ENCODE measurements around the gene FOXJ3. TPM values are rescaled to one million over a fixed set of nuclear protein-coding genes. Genes with fewer than 3 reads are reported as not detected.

Gene FOXJ3
- total and polyA plus RNA-seq, 2 donors (not counting 1 experiment from before 2014, with no cell fraction given), result 15.4 to 76.4 TPM

DNA sequence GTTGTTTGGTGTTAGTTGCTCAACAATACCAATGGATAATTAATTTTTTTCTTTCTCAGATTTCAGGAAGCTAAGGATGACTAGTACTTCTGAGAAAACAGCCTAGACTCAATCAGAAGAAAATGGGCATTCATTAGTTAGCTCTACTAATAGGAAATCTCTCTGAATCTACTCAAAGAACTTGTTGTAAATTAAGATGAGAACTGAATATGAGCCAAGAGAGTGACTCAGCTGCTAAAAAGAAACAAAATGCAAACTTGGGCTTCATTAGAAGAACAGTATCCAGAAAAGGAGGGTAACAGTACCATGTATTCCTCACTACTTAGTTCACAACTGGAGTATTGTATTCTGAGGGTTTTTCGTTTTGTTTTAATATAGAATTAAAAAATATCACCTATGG lies 12.5 kb downstream of the FOXJ3 start:
- CTCF ChIA-PET, result no interaction called here
- DNase-seq (no peak), ATAC-seq (ENCODE audit: low read depth) (no peak)
- no peaks in the 10 kb centered on the region for H3K9me3 ChIP-seq (ENCODE audit: control extremely low read depth in 1 of 3, control insufficient read depth in 2 of 3, insufficient read depth in 1 of 3, low read length in 2 of 3)
- no peaks in the 10 kb centered on the region for H3K27me3 ChIP-seq (replicated peaks in 1 of 4; ENCODE audit: control extremely low read depth in 1 of 4, control insufficient read depth in 3 of 4, insufficient read depth in 4 of 4, low read length in 3 of 4)
- intact Hi-C loops (cut with micrococcal nuclease), result no loop called here
- Mint-ChIP-seq H3K4me1 (peaks cover 70% of the 10 kb centered on the region), H3K27me3 (no peaks in the 10 kb centered on the region), H3K27ac (no peak overlapping the region), H3K4me3 (no peak overlapping the region), H3K9me3 (ENCODE audit: insufficient read depth) (no peaks in the 10 kb centered on the region)
- peaks cover 92% of the 10 kb centered on the region for H3K79me2 ChIP-seq (ENCODE audit: control insufficient read depth, insufficient read depth, low read length)
- POLR2A ChIA-PET, result no interaction called here
- no peak overlapping the region for H3K27ac ChIP-seq (ENCODE audit: low read length in 2 of 2)
- TF ChIP-seq, protein P1, sequence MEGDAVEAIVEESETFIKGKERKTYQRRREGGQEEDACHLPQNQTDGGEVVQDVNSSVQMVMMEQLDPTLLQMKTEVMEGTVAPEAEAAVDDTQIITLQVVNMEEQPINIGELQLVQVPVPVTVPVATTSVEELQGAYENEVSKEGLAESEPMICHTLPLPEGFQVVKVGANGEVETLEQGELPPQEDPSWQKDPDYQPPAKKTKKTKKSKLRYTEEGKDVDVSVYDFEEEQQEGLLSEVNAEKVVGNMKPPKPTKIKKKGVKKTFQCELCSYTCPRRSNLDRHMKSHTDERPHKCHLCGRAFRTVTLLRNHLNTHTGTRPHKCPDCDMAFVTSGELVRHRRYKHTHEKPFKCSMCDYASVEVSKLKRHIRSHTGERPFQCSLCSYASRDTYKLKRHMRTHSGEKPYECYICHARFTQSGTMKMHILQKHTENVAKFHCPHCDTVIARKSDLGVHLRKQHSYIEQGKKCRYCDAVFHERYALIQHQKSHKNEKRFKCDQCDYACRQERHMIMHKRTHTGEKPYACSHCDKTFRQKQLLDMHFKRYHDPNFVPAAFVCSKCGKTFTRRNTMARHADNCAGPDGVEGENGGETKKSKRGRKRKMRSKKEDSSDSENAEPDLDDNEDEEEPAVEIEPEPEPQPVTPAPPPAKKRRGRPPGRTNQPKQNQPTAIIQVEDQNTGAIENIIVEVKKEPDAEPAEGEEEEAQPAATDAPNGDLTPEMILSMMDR (IDR thresholded peaks at IDR 0.05), result no peak
- no peak for TF ChIP-seq EZH2 (IDR thresholded peaks at IDR 0.05; ENCODE audit: borderline replicate concordance, insufficient read depth, low read depth, low read length, poor library complexity, severe bottlenecking)
- peaks cover 56% of the 10 kb centered on the region for H4K20me1 ChIP-seq (ENCODE audit: control insufficient read depth, insufficient read depth, low read length, poor library complexity, severe bottlenecking)
- H2AFZ ChIP-seq (ENCODE audit: insufficient read depth, low read depth, low read length, poor library complexity, severe bottlenecking), result no peak overlapping the region
- H3K36me3 ChIP-seq (replicated peaks in 1 of 2; ENCODE audit: control extremely low read depth in 1 of 2, control insufficient read depth in 1 of 2, extremely low read depth in 1 of 2, insufficient read depth in 2 of 2, low read length in 1 of 2), result no peaks in the 10 kb centered on the region
- no peak overlapping the region for H3K4me3 ChIP-seq (ENCODE audit: control extremely low read depth in 1 of 5, extremely low read depth in 1 of 5, insufficient read depth in 1 of 5, low read depth in 2 of 5, low read length in 4 of 5)
- no peak overlapping the region for H3K4me2 ChIP-seq (replicated peaks; ENCODE audit: low read depth, low read length, poor library complexity, severe bottlenecking)
- no CpG with 5 or more reads among the region's 1 CpG for WGBS (ENCODE audit: insufficient coverage)
- H3K4me1 ChIP-seq (ENCODE audit: control insufficient read depth in 2 of 2, insufficient read depth in 2 of 2, low read length in 2 of 2), result peaks cover 14 to 18% of the 10 kb centered on the region in 2 donors
- no peak overlapping the region for H3K9ac ChIP-seq (ENCODE audit: low read length)

GRCh38 chr1:42321731-42322130 lies 13.3 kb downstream of the FOXJ3 start:
- H3K4me3 Mint-ChIP-seq, result no peak overlapping the region
- H3K4me1 Mint-ChIP-seq, result peaks cover 69% of the 10 kb centered on the region
- Histone ChIP-seq H3K4me1 (ENCODE audit: control insufficient read depth in 2 of 2, insufficient read depth in 2 of 2, low read length in 2 of 2) (peaks cover 14 to 18% of the 10 kb centered on the region in 2 donors), H2AFZ (ENCODE audit: insufficient read depth, low read depth, low read length, poor library complexity, severe bottlenecking) (no peak overlapping the region), H3K27me3 (replicated peaks in 1 of 4; ENCODE audit: control extremely low read depth in 1 of 4, control insufficient read depth in 3 of 4, insufficient read depth in 4 of 4, low read length in 3 of 4) (no peaks in the 10 kb centered on the region), H3K9ac (ENCODE audit: low read length) (no peak overlapping the region), H3K4me3 (ENCODE audit: control extremely low read depth in 1 of 5, extremely low read depth in 1 of 5, insufficient read depth in 1 of 5, low read depth in 2 of 5, low read length in 4 of 5) (no peak overlapping the region), H3K36me3 (replicated peaks in 1 of 2; ENCODE audit: control extremely low read depth in 1 of 2, control insufficient read depth in 1 of 2, extremely low read depth in 1 of 2, insufficient read depth in 2 of 2, low read length in 1 of 2) (no peaks in the 10 kb centered on the region), H3K79me2 (ENCODE audit: control insufficient read depth, insufficient read depth, low read length) (peaks cover 92% of the 10 kb centered on the region), H3K9me3 (ENCODE audit: control extremely low read depth in 1 of 3, control insufficient read depth in 2 of 3, insufficient read depth in 1 of 3, low read length in 2 of 3) (no peaks in the 10 kb centered on the region), H3K27ac (ENCODE audit: low read length in 2 of 2) (no peak overlapping the region), H3K4me2 (replicated peaks; ENCODE audit: low read depth, low read length, poor library complexity, severe bottlenecking) (no peak overlapping the region), H4K20me1 (ENCODE audit: control insufficient read depth, insufficient read depth, low read length, poor library complexity, severe bottlenecking) (peaks cover 53% of the 10 kb centered on the region)
- 67% methylated on average over 2 of the region's 4 CpGs for WGBS (ENCODE audit: insufficient coverage)
- DNase-seq (no peak), ATAC-seq (ENCODE audit: low read depth) (no peak)
- ChIA-PET CTCF (interaction anchor here (1.5 kb wide), 1 partner anchor 23 kb away, joined by 3 read pairs; no protein-coding TSS in a partner anchor), POLR2A (no interaction called here)
- TF ChIP-seq, protein P1 (IDR thresholded peaks at IDR 0.05), result no peak
- no peak for TF ChIP-seq EZH2 (IDR thresholded peaks at IDR 0.05; ENCODE audit: borderline replicate concordance, insufficient read depth, low read depth, low read length, poor library complexity, severe bottlenecking)
- H3K9me3 Mint-ChIP-seq (ENCODE audit: insufficient read depth), result no peaks in the 10 kb centered on the region
- no peaks in the 10 kb centered on the region for H3K27me3 Mint-ChIP-seq
- H3K27ac Mint-ChIP-seq, result no peak overlapping the region
- intact Hi-C loops (cut with micrococcal nuclease), result no loop called here
